Subcutaneous adipose tissue (tissue), 4 donors: ENCODE measurements around the gene RNF213. TPM values are rescaled to one million over a fixed set of nuclear protein-coding genes. Genes with fewer than 3 reads are reported as not detected.

Source experiments
- total RNA-seq, 4 donors: library from RNA; depleted of rRNA; stranded (reverse); fragments of >200 nt; gene quantifications; one replicate each; pipeline ENCODE4 v1.1.0, GENCODE V29; 2016
- TF ChIP-seq, protein P1 (sequence below): fragments of 450-650 bp; IDR thresholded peaks from one replicate; pipeline ENCODE4 v1.5.1; 2016; ENCODE audit warnings: low read depth, mild to moderate bottlenecking, control low read depth, antibody characterized with exemption, moderate library complexity

Gene RNF213
- total RNA-seq, 4 donors from 2014 or later, result 114 to 167 (median 144) TPM

DNA sequence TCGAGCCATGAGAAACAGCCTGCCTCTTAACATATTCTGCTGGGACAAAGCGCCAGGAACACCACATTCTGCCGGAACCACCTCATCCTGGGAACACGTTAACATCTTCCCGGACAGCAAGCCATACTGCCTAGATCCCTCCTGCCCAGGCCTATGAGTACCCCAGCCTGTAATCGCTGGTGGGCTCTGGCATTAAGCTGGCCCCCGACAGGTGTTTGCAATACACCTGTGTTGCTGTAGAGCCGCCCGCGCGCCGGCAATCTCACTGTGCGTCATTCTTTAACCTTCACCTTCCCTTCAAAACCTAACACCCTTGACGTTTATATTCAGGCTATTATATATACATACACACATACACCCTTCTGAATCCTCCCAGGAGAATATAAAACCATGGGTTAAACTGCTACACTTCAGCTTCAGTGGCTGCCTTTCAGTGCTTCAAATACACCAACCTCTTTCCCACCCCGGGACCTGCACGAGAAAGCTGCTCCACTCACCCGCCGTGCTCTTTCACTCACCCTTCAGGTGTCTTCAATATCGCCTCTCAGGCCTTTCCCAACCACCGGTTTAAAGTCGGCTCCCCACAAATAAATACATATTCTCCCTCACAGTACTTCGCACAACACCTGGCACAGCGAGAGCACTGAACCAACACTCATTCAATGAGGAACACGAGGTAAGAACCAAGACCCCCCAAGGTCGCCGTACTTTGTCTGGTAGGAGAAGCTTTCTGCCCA is 153.3 kb downstream of the RNF213 start:
- TF ChIP-seq, protein P1, sequence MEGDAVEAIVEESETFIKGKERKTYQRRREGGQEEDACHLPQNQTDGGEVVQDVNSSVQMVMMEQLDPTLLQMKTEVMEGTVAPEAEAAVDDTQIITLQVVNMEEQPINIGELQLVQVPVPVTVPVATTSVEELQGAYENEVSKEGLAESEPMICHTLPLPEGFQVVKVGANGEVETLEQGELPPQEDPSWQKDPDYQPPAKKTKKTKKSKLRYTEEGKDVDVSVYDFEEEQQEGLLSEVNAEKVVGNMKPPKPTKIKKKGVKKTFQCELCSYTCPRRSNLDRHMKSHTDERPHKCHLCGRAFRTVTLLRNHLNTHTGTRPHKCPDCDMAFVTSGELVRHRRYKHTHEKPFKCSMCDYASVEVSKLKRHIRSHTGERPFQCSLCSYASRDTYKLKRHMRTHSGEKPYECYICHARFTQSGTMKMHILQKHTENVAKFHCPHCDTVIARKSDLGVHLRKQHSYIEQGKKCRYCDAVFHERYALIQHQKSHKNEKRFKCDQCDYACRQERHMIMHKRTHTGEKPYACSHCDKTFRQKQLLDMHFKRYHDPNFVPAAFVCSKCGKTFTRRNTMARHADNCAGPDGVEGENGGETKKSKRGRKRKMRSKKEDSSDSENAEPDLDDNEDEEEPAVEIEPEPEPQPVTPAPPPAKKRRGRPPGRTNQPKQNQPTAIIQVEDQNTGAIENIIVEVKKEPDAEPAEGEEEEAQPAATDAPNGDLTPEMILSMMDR, result no peak

DNA sequence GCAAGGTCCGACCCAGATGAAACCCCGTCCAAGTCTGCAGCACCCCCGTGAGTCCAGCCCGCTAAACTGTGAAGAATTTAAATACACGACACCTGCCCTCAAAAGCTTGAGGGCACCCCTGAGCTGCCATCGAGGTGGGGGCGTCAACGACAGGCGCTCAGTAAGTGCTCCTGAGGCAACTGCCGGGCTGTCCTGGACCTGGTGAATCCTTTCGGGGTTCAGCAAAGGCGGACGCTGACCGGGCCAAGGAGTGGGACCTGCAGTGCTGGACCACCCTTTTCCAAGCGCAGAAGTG is 153.8 kb downstream of the RNF213 start:
- TF ChIP-seq, protein P1, result no peak

DNA sequence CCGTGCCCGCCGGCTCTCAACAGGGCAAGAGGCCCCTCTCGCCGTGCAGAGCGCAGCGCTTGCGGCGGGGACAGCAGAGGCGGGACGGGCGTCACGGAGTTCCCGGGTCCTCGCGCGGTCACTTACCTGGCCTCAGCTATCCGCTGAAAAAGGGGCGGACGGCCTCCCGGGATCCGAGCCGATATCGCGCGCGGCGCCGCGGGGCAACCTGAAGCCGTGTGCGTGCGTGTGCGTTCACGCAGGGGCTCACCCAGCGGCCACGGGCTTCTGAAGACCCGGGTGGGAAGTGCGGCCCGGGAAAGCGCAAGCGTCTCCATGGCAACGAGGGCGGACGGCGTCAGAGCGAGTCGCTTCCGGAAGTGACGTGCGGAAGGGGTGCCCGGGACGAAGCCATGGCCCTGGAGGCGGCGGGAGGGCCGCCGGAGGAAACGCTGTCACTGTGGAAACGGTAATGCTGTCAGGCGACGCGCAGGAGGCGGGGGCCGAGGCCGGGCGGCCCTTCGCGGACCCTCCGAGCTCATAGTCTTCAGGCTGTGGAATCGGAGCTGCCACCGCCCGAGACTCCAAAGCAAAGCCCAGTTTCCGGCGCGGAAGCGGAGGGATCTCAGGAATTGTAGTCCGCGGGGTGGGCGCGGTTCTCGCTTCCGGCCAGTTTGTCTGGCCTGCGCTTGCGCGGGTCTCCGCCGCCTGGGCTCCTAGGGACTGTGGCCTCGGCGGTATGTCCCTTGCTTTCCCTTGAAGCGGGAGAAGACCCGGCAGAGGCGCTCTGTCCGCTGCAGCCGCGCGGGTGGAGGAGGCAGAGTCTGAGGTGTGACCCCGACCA is 154.4 kb downstream of the RNF213 start, which contains the start of gene ENDOV:
TSS of gene ENDOV (plus strand) at position 365 of the 823 bp plus-strand sequence. CDS start at position 393, 28 bp downstream.
- TF ChIP-seq, protein P1, result no peak

DNA sequence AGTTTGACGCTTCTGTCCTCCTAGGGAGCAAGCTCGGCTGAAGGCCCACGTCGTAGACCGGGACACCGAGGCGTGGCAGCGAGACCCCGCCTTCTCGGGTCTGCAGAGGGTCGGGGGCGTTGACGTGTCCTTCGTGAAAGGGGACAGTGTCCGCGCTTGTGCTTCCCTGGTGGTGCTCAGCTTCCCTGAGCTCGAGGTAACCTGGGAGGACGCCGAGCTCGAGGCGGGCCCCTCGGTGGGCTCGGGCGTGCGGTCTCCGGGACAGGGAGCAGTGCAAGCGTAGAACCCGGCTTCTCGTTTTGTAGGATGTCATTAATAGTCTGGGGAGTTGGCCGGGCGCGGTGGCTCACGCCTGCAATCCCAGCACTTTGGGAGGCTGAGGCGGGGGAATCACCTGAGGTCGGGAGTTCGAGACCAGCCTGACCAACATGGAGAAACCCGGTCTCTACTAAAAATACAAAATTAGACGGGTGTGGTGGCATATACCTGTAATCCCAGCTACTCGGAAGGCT is 155.0 kb downstream of the RNF213 start:
- TF ChIP-seq, protein P1, result no peak

DNA sequence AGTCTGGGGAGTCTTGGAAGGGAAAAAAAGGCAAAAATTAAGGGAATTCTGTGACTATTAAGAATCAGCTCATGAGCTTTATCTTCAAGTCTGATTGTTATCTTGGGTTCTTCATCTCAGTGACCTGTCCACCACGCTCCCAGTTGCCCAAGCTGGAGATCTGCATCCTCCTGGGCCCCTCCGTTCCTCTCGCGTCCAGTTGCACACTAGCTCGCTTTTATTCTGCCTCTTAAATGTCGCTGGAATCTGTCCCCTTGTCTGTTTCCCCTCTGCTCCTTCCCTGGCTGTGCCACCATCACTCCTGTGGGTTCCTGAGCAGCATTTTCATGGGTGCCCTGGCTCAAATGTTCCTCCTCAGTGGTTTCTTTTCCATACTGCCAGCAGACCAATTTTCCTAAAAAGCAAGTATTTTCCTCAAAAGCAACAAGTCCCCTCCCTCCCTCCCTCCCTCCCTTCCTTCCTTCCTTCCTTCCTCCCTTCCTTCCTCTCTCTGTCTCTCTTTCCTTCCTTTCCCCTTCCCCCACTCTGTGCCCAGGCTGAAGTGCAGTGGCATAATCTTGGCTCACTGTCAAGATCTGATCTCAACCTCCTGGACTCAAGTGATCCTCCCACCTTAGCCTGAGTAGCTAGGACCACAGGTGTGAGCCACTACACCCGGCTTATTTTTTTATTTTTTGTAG is 155.7 kb downstream of the RNF213 start:
- TF ChIP-seq, protein P1, result no peak

DNA sequence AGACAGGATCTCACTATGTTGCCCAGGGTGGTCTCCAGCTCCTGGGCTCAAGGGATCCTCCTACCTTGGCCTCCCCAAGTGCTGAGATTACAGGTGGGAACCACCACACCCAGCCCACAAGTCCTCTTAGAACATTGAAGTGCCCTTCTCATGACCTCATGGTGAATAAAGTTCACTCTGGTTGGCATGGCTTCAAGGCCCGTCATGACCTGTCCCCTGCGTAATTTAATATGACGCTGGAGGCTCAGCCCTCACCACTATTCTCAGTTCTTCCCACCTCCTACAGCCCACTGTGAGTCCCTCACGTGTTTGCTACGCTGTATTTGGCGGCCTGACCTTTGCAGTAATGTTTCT is 156.3 kb downstream of the RNF213 start:
- TF ChIP-seq, protein P1, result no peak

DNA sequence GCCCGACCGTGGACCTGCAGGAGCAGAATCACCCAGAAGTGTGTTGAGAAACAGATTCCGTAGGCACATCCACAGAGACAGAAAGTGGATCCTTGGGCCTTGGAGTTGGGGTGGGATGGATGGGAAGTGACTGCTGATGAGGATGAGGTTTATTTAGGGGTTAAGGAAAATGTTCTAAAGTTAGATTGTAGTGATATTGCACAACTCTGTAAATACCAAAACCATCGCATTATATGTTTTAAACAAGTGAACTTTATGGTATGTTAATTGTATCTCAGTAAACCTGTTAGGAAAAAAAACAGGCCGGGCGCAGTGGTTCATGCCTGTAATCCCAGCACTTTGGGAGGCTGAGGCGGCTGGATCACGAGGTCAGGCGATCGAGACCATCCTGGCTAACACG is 157.9 kb downstream of the RNF213 start:
- TF ChIP-seq, protein P1, result no peak
